Upper lobe of right lung (tissue), 1 donor: ENCODE measurements around the gene NDOR1. TPM values are rescaled to one million over a fixed set of nuclear protein-coding genes. Genes with fewer than 3 reads are reported as not detected.

Source experiments
- ATAC-seq: fragments of 200-7000 bp; cut with Tn5 transposase; one replicate; pipeline ENCODE4 v1.9.1; 2020; ENCODE audit warnings: mild to moderate bottlenecking, moderate library complexity
- DNase-seq: peaks from one replicate; pipeline ENCODE4 v3.0.0-alpha.2; 2020
- H3K27ac ChIP-seq: fragments of 200-600 bp; one replicate; pipeline ENCODE4 v1.8.0; 2022
- H3K27me3 ChIP-seq: fragments of 200-600 bp; one replicate; pipeline ENCODE4 v1.8.0; 2022; ENCODE audit warnings: mild to moderate bottlenecking
- H3K36me3 ChIP-seq: fragments of 200-600 bp; one replicate; pipeline ENCODE4 v1.8.0; 2022
- H3K4me1 ChIP-seq: fragments of 200-600 bp; one replicate; pipeline ENCODE4 v1.8.0; 2022
- H3K4me3 ChIP-seq: fragments of 200-600 bp; one replicate; pipeline ENCODE4 v1.8.0; 2022; ENCODE audit warnings: mild to moderate bottlenecking
- H3K9me3 ChIP-seq: fragments of 200-600 bp; one replicate; pipeline ENCODE4 v1.8.0; 2022
- intact Hi-C: fragments of 100-400 bp; cut with DNase I; formaldehyde crosslinking; loops from one replicate; pipeline ENCODE4 v1.11.0; 2022
- total RNA-seq: library from RNA; stranded (reverse); fragmentation: NEBNext Ultra II Directional; extraction: Animal tissue kit (Norgen Biotek cat#: 25700); gene quantifications from one replicate; pipeline ENCODE4 v1.2.1, GENCODE V29; 2021
- TF ChIP-seq, protein P1 (sequence below): fragments of 200-600 bp; IDR thresholded peaks from one replicate; pipeline ENCODE4 v1.8.0; 2022; ENCODE audit warnings: antibody characterized with exemption
- donor health status: DM: no; HTN: yes; CAD: no; lungs with severe emphysema.

NDOR1 gene
- total RNA-seq, 1 donor from 2014 or later: 16.7 TPM

DNA sequence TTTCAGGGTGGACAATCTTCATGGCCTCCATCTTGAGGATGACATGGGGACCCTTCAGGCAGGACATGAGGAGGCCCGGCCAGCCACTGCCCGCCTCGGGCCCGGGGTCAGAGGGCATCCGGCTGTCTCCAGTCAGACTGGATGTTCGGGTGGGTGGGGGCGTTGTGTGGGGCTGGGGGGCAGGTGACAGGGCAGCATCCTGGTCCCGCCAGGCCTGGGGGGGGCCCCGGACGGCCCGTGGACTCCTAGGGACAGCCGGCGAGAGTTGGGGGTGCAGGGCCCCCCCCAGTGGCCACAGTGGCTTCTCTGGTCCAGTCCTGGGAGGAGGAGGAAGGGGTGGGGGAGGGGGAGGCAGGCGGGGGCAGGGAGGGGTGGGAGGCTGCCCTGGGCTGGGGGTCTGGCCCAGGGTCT lies 15.6 kb downstream of the NDOR1 start:
- Histone ChIP-seq H3K36me3 (no peaks in the 10 kb centered on the region), H3K27me3 (no peaks in the 10 kb centered on the region), H3K27ac (no peak overlapping the region), H3K4me1 (peaks cover 14% of the 10 kb centered on the region), H3K9me3 (no peaks in the 10 kb centered on the region), H3K4me3 (no peak overlapping the region)
- intact Hi-C loops: no loop called here
- DNase-seq (no peak), ATAC-seq (no peak)
- TF ChIP-seq, protein P1, sequence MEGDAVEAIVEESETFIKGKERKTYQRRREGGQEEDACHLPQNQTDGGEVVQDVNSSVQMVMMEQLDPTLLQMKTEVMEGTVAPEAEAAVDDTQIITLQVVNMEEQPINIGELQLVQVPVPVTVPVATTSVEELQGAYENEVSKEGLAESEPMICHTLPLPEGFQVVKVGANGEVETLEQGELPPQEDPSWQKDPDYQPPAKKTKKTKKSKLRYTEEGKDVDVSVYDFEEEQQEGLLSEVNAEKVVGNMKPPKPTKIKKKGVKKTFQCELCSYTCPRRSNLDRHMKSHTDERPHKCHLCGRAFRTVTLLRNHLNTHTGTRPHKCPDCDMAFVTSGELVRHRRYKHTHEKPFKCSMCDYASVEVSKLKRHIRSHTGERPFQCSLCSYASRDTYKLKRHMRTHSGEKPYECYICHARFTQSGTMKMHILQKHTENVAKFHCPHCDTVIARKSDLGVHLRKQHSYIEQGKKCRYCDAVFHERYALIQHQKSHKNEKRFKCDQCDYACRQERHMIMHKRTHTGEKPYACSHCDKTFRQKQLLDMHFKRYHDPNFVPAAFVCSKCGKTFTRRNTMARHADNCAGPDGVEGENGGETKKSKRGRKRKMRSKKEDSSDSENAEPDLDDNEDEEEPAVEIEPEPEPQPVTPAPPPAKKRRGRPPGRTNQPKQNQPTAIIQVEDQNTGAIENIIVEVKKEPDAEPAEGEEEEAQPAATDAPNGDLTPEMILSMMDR: no peak

DNA sequence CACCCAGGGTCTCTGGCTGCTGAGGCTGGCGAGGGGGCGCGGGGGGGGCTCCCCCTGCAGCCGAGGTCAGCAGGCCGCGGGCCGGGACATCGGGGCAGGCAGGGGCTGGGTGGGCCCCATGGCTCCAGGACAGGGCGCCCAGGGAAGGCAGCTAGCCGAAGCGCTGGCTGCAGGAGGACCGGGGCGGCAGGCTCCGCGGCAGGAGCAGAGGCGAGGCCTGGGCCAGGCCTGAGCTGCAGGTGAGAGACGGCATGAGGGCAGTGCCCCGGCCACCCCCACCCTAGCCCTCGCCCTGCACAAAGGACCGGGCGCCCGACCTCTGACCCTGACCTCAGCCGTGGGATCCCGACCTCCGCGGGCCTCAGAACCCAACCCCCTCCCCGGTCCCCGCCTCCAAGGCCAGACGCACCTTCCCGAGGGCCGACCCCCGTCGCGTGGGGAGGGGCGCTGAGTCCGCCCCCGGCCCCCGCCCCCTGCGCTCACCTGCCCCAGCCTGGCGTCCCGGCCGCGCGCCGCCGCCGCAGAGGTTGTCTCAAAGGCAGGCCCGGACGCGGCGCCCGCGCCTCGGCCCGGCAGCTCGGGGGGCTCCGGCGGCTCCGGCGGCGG lies 16.1 kb downstream of the NDOR1 start:
- intact Hi-C loops: no loop called here
- no peaks in the 10 kb centered on the region for H3K36me3 ChIP-seq
- ATAC-seq (no peak), DNase-seq (no peak)
- H3K4me1 ChIP-seq: peaks cover 14% of the 10 kb centered on the region
- TF ChIP-seq, protein P1: no peak
- H3K4me3 ChIP-seq: peak overlapping the region; percentile 33
- H3K27ac ChIP-seq: no peak overlapping the region
- H3K9me3 ChIP-seq: no peaks in the 10 kb centered on the region
- H3K27me3 ChIP-seq: no peaks in the 10 kb centered on the region

DNA sequence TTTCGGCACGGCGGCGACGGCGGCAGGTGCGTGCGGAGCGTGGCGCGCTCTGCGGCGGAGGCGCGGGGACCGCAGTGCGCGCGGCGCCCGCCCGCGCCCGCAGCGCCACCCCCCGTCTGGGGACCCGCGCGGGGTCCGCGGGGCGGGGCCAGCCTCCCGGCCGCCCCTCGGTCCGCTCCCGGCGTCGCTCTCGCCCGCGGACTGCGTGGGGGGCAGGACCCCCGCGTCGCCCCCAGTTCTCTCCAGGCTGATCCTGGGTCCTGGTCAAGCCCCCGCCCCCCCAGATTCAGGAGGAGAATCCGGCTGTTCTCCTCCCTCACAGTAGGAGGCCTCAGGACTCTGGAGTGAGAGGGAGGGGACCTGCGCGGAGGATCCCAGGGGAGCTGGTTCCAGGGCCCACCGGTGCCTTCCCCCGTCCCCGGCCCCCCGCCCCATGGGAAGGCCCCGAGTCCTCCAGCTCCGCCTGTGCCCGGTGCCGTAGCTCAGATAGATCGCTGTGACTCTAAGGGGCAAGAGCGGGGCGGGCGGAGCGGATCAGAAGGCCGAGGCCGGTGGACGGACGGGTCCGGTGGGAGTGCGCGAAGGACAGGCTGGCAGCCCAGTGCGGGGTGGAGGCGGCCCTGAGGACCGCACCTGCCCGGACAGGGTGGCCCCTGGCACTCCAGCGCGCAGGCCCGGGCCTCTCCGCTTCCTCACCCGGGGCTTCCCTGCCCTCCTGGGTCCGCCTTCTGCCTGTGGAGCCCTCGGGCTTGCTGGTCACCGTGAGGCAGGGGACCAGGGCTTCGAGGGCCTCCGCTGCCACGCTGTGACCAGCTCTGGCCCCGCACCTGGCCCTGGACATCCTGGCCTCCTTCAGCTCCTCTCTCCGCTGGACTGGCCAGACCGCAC lies 16.9 kb downstream of the NDOR1 start, which contains the start of gene RNF208:
Gene RNF208 (minus strand): TSS at position 51 of the 888 bp plus-strand sequence. CDS start 1,028 bp downstream, outside the sequence.
- DNase-seq (no peak), ATAC-seq (peak; percentile 0)
- Histone ChIP-seq H3K27me3 (no peaks in the 10 kb centered on the region), H3K9me3 (no peaks in the 10 kb centered on the region), H3K4me3 (peak within 1 kb of the TSS; percentile 81), H3K36me3 (no peaks in the 10 kb centered on the region), H3K4me1 (peaks cover 14% of the 10 kb centered on the region), H3K27ac (peak within 1 kb of the TSS; percentile 94)
- intact Hi-C loops: no loop called here
- TF ChIP-seq, protein P1: no peak

DNA sequence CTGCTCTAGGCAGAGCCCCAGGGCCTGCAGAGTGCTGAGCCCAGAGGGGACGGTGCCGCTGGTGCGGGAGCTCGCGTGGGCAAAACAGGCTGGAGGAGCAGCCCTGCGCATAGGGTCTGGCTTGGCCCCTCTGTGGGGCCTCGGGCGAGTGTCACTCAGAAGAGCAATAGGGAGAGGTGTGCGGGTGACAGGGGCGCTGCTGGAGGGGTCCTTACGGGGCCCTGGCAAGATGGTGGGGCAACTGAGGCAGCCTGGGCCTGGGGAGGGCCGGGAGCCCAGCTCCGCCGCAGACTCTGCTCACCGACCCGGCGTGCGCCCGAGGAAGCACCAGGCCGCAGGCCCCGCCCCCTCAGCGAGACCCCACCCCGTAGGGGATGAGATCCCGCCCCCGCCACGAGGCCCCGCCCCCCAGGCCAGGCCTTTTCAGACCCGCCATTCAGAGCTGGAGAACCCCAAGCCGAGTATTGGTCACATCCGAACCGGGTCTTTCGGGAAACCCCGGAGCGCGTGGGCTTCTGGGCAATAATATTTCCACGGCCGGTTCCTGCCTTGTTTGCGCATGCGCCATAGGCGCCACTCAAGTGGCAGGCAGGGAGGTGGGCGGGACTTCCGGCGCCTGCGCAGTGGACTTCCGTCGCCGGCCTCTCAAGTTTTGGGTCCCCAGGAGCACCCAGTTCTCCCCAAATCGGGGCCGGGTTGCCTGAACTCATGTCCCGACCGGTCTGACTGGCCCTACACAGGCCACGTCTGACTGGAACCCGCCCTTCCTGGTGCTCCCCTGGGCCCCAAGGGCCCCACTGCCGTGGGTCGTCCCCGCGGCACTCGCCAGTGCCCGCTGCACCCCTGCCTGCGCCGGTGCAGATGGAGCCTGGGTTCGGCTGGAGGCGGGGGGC lies 17.8 kb downstream of the NDOR1 start:
- intact Hi-C loops: no loop called here
- peaks cover 3% of the 10 kb centered on the region for H3K27me3 ChIP-seq
- peak overlapping the region; percentile 81 for H3K4me3 ChIP-seq
- H3K4me1 ChIP-seq: peaks cover 14% of the 10 kb centered on the region
- peak overlapping the region; percentile 94 for H3K27ac ChIP-seq
- TF ChIP-seq, protein P1: no peak
- ATAC-seq: peak; percentile 88
- DNase-seq: peak; percentile 98
- H3K9me3 ChIP-seq: no peaks in the 10 kb centered on the region
- H3K36me3 ChIP-seq: no peaks in the 10 kb centered on the region
